HG03521 (cell line): ENCODE measurements around the gene FIGNL2.
"Not testable (repeated sequence)": the region's sequence is repeated elsewhere in the genome, so short reads cannot be mapped to it uniquely, and the experiment has no call there.

Experiments
- ATAC-seq: cut with Tn5 transposase; IDR thresholded peaks from one replicate; pipeline ENCODE4 v1.9.1; 2021; ENCODE audit warnings: mild to moderate bottlenecking, moderate library complexity; ENCODE audit not compliant: unreplicated experiment

Gene FIGNL2, protein sequence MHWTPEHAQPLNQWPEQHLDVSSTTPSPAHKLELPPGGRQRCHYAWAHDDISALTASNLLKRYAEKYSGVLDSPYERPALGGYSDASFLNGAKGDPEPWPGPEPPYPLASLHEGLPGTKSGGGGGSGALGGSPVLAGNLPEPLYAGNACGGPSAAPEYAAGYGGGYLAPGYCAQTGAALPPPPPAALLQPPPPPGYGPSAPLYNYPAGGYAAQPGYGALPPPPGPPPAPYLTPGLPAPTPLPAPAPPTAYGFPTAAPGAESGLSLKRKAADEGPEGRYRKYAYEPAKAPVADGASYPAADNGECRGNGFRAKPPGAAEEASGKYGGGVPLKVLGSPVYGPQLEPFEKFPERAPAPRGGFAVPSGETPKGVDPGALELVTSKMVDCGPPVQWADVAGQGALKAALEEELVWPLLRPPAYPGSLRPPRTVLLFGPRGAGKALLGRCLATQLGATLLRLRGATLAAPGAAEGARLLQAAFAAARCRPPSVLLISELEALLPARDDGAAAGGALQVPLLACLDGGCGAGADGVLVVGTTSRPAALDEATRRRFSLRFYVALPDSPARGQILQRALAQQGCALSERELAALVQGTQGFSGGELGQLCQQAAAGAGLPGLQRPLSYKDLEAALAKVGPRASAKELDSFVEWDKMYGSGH

DNA sequence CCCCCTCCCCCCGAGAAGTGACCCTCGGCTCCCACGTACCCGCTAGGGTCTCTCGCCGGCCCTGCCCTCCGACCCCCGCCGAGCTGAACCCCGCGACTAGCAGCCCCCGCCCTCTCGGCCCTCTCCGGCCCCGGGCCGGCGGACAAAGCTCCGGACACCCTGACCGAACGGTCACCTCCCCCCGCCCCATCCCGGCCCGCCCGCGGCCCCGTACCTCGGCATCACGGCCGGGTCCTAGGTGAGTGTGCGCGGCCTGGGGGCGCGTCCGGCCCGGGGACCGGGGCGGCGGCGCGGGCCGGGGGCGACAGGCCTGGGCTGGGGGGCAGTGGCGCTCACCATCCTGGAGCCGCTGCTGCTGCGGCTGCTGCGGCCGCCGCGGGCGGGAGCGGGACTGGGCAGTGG lies at the start of gene FIGNL2:
Gene FIGNL2 (minus strand): TSS at position 393 of the 402 bp plus-strand sequence. CDS start 26,305 bp downstream, outside the sequence.
- ATAC-seq = no peak

DNA sequence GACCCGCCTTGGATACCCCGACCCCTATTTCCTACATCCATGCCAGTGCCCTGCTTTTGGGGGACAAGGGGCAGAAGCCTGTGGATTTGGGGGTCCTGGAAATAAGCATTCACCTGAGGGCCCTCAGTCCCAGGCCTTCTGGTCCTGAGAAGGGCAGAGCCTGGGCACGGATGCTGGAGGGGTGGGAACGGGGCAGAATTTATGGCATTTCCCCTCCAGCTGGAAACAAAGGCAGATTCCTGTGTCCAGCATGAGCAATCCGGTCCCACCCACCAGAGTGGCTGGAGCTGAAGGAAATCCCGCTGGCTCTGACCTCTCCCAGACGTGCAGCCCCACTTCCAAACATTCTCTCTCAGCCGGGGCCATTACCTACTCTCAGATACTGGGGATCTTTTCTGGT lies 48.7 kb upstream of the FIGNL2 start:
- no peak for ATAC-seq

DNA sequence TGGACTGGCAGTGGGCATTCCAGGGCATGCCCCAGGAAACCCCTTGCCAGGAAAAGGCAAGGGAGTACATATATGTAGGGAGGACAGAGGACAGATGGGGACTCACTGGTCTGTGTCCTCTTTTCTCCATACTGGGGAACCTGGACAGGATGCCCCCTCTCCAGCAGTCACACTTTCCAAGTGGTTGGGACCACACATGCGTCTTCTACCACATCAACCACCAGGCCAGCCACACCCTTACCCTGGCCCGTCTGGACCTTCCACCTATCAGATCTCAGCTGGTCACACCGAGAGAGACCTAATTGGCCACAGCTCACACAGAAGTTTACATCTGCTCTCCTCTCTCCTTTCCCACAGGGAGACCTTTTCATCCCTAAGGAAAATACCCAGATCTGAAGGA lies 47.7 kb upstream of the FIGNL2 start:
- no peak for ATAC-seq

DNA sequence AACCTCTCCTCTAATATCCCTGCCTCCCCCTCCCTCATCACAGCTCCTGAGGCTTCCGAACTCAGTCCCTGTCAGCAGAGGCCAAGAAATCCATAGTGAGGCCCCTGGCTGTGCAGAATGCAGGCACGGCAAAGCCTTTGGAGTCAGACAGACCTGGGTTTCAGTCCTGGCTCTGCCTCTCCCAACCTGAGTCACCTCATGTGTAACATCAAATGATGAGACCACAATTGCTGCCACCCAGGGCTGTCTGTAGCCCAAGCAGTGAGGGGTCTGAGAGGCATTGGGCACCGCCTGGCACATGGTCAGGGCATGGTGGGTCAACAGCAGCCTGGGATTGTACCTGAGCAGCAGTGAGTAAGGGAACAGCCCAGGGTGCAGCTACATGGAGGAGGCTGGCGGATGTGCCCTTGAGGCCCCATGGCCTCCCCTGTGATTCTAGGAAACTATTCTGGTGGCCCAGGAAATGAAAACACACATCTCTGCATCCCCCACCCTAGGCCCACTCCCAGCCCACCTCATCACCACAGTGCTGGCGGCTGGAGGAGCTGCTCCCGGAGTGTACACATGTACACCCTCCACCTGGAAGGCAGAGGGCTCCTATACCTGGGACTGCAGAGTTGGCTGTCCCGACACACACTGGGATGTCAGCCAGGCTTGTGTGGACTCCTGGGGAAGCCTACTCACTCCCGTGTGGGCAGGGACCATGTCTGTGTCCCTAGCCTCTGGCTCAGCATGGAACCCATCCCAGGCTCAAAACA lies 47.0 kb upstream of the FIGNL2 start:
- ATAC-seq = no peak

DNA sequence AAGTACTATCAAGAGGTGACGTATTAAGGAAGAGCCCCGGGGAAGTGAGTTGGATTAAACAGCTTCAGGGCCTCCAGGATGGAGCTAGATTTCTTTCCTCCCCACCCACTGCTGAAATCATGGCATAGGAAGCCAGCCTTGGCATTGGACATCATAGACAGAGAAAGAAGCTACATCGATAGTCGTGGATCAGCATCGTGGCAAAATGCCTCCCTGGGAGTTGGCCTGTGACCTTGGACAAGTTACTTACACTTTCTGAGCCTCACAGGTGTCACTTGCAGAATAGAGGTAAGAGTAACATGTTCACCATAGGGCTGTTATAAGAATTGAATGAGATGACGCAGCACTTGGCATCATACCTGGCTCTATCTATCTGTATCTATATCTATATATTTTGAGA lies 45.3 kb upstream of the FIGNL2 start:
- ATAC-seq = no peak

DNA sequence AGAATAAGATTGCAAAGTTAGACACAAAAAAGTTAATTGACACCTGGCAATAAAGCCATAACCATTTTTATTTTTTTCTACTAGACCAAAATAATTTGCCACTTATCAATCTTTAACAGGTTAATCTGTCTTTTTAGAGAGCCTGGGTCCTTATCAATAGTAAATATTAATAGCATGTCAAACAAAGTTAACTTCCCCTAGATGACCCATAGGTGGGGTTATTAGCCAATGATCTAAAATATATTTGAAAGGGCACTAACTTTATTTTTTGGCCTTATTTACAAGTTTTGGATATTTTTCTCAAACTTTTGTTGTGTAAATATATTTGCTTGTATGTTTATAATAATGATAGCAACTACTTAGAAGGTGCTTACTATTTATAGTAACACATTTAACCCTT lies 43.3 kb upstream of the FIGNL2 start:
- ATAC-seq = no peak

DNA sequence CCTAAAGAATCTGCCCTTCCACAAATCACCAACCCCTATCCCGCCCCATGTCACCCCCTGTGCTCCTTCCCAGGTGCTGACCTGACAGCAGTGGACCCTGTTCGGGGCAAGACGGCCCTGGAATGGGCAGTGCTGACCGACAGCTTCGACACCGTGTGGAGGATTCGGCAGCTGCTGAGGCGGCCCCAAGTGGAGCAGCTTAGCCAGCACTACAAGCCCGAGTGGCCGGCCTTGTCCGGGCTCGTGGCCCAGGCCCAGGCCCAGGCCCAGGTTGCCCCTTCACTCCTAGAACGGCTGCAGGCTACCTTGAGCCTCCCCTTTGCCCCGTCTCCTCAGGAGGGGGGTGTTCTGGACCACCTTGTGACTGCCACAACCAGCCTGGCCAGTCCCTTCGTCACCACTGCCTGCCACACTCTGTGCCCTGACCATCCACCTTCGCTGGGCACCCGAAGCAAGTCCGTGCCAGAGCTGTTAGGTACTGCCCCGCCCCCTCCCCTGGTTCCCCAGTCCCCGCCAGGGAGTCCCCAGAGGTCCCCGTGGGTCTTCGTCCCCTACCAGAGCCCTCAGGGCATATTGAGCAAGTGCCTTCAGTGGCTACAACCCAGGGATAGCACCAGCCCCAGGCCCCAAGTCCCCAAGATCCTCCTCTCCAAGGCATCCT lies 42.1 kb upstream of the FIGNL2 start:
- no peak for ATAC-seq

DNA sequence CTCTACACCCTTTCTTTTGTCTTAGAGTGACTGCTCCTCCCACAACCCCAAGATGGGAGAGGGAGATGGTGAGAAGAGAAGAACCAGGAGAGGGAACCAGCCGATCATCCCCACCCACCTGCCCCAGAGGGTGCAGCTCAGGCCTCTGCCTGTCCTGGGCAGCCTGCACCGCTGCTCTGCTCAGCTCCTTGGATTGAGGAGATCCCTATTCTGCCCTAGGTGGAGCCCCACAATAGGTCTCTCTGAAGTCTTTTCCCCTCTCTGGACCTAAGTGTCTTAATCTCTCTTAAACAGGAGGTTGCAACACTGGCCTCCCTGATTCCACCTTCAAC lies 41.6 kb upstream of the FIGNL2 start:
- no peak for ATAC-seq

DNA sequence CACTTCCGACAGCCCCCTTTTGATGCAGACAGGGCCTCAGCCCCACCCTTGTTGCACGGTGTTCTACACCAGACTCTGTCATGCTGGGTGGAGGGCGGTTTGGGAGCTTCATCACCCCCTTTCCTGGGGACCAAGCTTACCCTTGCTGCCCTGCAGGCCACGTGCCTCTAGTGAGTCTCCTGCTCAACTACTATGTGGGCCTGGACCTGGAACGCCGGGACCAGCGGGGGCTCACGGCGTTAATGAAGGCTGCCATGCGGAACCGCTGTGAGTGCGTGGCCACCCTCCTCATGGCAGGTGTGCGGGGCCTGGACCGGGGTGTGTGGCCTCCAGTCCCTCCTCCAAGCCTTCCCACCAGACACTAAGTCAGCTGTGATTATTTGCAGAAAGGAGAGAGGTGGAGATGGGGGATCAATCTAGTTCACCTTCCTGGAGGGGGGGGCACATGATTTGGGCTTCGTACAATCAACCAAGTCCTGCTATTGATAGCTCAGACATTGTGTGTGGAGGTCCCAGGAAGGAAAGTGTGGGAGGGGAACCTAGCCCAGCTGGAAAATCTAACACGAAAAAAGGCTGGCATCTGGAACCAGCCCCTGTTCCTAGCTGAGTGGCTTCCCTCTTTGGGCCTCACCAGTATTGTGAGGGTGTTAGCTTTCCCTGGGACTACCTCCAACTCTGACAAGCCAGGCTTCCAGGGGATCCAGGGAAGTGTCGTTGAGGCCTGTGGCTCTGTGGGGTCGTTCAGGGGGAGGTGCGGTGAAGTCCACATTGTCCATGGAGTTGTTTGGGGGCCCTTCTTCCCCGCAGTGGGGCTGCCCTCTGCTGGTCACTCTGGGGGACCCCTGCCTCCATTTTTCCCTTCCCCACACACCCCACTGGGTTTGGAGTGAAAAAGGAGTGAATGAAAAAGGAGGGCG lies 41.0 kb upstream of the FIGNL2 start:
- ATAC-seq = no peak

DNA sequence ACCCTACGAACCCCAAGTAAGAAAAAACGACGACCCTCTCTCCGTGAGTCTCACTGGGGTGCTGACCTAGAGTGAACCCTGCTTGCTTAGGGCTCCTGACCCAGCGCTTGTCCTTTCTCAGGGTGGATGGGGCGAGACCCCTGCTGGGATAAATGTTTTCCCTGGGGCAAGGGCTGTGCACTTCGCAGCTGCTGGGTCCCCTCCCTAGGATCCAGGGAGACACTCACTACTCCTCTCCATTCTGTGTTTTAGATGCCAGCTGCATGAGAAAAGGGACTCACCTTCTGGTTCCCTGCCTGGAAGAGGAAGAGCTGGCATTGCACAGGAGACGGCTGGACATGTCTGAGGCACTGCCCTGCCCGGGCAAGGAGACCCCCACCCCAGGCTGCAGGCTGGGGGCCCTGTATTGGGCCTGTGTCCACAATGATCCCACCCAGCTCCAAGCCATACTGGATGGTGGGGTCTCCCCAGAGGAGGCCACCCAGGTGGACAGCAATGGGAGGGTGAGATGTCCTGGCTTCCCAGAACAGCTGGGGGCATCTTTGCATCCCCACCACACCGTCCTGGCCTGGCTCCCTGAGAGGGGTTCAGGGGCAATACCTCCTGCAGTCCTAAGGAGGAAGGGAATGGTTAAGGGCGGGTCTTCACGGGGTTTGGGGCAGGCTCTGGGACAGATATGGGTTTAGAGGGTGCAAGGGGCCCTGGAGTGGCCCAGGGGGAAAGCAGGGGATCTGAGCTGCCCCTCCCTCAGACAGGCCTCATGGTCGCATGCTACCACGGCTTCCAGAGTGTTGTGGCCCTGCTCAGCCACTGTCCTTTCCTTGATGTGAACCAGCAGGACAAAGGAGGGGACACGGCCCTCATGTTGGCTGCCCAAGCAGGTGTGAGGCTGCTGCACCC lies 40.0 kb upstream of the FIGNL2 start:
- ATAC-seq = no peak

DNA sequence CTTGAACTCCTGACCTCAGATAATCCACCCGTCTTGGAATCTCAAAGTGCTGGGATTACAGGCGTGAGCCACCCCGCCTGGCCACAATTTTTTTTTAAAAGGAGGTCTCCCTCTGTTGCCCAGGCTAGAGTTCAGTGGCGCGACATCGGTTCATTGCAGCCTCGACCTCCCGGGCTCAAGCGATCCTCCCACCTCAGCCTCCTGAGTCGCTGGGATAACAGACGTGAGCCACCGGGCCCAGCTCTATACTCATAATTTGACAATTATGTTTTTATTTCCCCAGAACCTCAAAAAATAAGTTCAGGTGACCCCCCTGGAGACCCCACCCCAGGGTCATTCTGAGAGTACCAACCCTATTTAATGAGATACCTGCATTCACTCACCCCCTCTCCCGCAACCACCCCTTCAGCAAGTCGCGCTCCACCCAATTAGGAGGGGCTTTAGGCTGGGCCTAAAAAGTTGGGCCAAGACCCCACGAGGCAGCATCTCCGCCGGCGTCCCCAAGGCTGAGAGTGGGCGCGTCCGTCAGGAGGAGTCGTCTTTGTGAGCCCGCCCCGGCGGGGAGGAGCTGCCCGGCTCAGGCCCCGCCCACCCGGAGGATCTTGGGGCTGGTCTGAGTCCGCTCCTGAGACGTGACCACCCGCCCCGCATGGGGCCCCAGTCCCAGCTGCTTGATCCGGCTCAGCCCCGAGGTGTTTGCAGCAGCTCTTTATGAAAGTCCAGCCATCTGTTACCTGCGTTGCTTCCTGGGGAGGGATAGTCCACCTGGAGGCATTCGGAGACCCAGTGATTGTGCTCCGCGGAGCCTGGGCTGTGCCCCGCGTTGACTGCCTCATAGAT lies 39.2 kb upstream of the FIGNL2 start, which contains the start of gene ANKRD33:
Gene ANKRD33 (plus strand): TSS at position 628 of the 840 bp plus-strand sequence. CDS start 84 bp downstream, at position 712.
- no peak for ATAC-seq

DNA sequence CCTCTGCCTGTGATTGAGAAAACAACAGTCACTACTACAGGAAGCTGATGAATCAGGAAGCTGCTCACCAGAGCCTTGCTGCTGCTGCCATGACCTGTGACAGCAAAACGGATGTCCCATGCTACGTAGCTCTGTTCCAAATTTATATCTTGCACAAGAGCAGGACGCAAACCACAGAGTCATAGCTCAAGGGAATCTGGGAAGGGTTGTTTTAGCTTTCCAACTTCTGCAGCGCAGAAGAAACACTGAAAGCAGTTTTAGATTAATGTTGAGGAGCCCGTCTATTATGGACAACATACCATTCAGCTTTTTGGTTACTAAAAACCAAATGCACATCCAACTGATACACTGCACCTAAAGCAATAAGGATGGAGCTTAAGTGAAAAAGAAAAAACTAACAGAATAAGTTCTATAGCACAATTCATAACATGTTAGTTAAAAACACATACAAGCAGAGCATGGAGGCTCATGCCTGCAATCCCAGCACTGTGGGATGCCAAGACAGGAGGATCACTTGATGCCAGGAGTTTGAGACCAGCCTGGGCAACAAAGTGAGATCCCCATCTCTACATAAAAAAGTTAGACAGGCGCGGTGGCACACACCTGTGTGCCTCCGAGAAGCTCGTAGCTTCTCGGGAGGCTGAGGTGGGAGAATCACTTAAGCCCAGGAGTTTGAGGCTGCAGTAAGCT lies 37.6 kb upstream of the FIGNL2 start:
- no peak for ATAC-seq

DNA sequence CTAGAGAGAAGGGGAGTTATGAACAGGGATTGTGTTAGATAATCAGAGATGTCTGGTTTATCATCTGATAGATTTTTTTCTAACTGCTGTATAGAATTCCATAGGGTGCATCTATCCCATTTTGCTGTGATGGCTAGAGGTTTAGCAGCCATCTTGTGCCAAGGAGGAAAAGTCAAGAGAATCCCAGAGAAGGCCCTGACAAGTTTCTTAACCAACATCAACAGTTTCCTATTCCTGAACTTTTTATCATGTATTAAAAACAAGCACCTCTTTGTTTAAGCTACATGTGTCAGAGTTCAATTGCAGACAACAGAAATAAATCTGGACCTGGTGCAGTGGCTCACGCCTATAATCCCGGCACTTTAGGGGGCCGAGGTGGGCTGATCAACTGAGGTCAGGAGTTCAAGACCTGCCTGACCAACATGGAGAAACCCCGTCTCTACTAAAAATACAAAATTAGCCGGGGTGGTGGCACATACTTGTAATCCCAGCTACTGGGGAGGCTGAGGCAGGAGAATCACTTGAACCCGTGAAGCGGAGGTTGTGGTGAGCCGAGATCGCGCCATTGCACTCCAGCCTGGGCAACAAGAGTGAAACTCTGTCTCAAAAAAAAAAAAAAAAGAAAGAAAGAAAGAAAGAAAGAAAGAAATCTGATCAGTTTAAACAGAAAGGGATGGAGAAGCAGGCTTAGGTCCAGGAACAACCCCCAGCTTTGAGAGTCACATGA lies 36.9 kb upstream of the FIGNL2 start:
- ATAC-seq = not testable (repeated sequence)

DNA sequence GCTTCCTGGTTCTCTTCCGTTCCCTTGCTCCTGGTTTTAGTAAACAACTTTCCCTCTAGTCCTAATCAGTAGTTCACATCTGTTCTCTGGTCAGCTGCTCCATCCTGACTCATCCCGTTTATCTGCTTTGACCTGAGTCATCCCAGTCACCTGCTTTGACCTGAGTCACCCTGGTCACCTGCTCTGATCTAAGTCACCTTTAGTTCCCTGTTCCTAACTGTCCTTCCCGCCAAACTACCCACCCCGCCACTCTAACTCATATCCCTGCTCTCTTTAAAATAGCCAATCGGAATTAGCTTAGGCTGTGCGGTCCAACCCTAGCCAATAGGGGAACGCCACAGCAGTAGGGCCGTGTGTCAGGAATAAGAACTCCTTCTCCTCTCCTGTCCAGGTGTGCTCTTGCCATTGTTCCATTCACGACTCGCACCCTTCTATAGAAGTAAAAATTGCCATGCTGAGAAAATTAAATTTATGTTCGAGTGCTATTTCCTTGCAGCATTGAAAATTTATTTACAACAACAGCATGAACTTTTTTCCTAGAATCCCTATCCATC lies 36.2 kb upstream of the FIGNL2 start:
- ATAC-seq = no peak

DNA sequence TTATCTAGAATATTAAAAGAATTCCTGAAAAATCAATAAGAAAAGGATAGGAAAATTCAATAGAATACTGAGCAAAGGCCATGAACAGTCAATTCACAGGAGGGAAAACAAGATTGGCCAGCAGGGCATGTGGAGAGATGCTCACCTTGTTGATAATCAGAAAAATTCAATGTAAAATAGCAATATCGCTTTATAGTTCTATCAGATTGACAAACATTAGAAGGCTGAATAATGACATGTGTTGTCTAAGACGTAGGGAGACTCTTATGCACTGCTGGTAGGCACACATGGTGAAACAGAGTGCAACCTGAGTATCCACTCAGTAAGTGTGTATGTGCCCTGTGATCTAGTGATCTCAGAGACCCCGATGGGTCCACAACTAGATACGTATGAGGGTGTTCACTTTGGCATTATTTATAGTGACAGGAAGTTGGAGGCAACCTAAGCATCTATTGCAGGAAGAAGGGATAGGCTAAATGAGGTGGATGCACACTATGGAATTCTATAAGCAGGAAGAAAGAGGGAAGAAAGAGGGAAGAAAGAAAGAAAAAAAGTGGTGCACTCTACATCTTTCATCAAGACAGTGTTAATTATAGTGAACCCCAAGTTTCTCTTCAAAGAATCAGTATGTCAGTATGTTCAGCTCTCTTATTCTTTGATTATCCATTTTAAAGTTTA lies 35.6 kb upstream of the FIGNL2 start:
- no peak for ATAC-seq

DNA sequence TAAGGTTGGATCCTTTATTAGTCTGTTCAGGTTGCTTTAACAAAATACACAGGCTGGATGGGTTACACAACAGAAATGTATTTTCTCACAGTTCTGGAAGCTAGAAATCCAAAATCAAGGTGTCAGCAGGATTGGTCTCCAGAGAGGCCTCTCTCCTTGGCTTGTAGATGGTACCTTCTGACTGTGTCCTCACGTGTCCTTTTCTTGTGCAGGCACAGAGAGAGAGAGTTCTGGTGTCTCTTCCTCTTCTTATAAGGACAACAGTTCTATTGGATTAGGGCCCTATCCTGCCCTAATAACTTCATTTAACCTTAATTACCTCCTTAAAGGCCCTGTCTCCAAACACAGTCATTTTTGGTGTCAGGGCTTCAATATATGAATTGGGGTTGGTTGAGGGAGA lies 34.8 kb upstream of the FIGNL2 start:
- no peak for ATAC-seq
